Activated CD4-positive, alpha-beta T cell treated with anti-CD3 and anti-CD28 coated beads, Interleukin-2, amount 50 U/mL, for 24 hours (primary cell): ENCODE measurements around the gene WDR74.
"Not testable (repeated sequence)": the region's sequence is repeated elsewhere in the genome, so short reads cannot be mapped to it uniquely, and the experiment has no call there.

Source experiments
- DNase-seq, 2 donors: peaks; one replicate each; pipeline ENCODE4 v3.0.0-alpha.2; 2020; ENCODE audit warnings: low read depth in 1 of 2, low spot score in 1 of 2

WDR74 gene

GRCh38 chr11:62842171-62842741 is 2.9 kb upstream of the WDR74 start:
- peak in 1 of 2 donors; percentile 30 for DNase-seq

GRCh38 chr11:62841361-62842170 is 2.2 kb upstream of the WDR74 start:
- DNase-seq: peak; percentile 89 to 90

- DNase-seq: peak; percentile 69 to 88
These were observed 1.5 kb upstream of the WDR74 start for GRCh38 chr11:62840721-62841360.

GRCh38 chr11:62835336-62835735 is 4.1 kb downstream of the WDR74 start:
- DNase-seq: no peak

- DNase-seq: no peak
These were observed 6.8 kb downstream of the WDR74 start, which contains the start of gene TEX54 for GRCh38 chr11:62832336-62833234. TEX54 (minus strand) TSS chr11:62832841.

GRCh38 chr11:62831520-62832335 is 7.7 kb downstream of the WDR74 start, which contains the start of gene STX5:
STX5 (minus strand) TSS chr11:62832051; CDS start chr11:62831243, 808 bp downstream.
- peak; percentile 99 to 100 for DNase-seq

GRCh38 chr11:62830904-62831519 is 8.4 kb downstream of the WDR74 start:
- DNase-seq: no peak

- not testable (repeated sequence) for DNase-seq
These were observed 11.3 kb downstream of the WDR74 start for GRCh38 chr11:62828130-62828529.

- no peak for DNase-seq
These were observed 15.7 kb downstream of the WDR74 start for GRCh38 chr11:62823677-62824076.

- DNase-seq: no peak
These were observed 22.3 kb downstream of the WDR74 start for GRCh38 chr11:62817129-62817528.

- no peak for DNase-seq
These were observed 22.8 kb downstream of the WDR74 start for GRCh38 chr11:62816557-62816956.

- DNase-seq: no peak
These were observed 27.7 kb downstream of the WDR74 start for GRCh38 chr11:62811659-62812058.

GRCh38 chr11:62810748-62811147 is 28.6 kb downstream of the WDR74 start:
- no peak for DNase-seq

- DNase-seq: no peak
These were observed 32.7 kb downstream of the WDR74 start for GRCh38 chr11:62806611-62807121.

- DNase-seq: no peak
These were observed 33.4 kb downstream of the WDR74 start for GRCh38 chr11:62805961-62806441.

- DNase-seq: peak; percentile 92 to 96
These were observed 34.1 kb downstream of the WDR74 start, which contains the start of gene NXF1 for GRCh38 chr11:62805076-62805892. NXF1 (minus strand) TSS chr11:62805440; CDS start chr11:62805356, 84 bp downstream.

- peak in 1 of 2 donors; percentile 27 for DNase-seq
These were observed 34.9 kb downstream of the WDR74 start for GRCh38 chr11:62804310-62805075.

GRCh38 chr11:62801071-62801470 is 38.3 kb downstream of the WDR74 start:
- DNase-seq: no peak
